HUES48 (cell line): Measurements from ENCODE around the gene PRR14.
"Not testable (repeated sequence)": the region's sequence is repeated elsewhere in the genome, so short reads cannot be mapped to it uniquely, and the experiment has no call there.

Source experiments
- H3K27ac ChIP-seq: one replicate; pipeline ENCODE4 v1.7.0; 2013; ENCODE audit warnings: low read depth, low read length, inconsistent platforms
- H3K27me3 ChIP-seq: 2 replicates; pipeline ENCODE4 v1.6.1; 2013; ENCODE audit warnings: mild to moderate bottlenecking, low read length; ENCODE audit not compliant: control insufficient read depth, insufficient read depth
- H3K36me3 ChIP-seq: 2 replicates; pipeline ENCODE4 v1.6.1; 2013; ENCODE audit warnings: low read length; ENCODE audit not compliant: control insufficient read depth, insufficient read depth
- H3K4me1 ChIP-seq: 2 replicates; pipeline ENCODE4 v1.6.1; 2013; ENCODE audit warnings: mild to moderate bottlenecking, low read length; ENCODE audit not compliant: control insufficient read depth, insufficient read depth
- H3K4me3 ChIP-seq: 2 replicates; pipeline ENCODE4 v1.5.1; 2013; ENCODE audit warnings: mild to moderate bottlenecking, low read depth, low read length
- H3K9ac ChIP-seq: 2 replicates; pipeline ENCODE4 v1.6.1; 2013; ENCODE audit warnings: mild to moderate bottlenecking, low read depth, low read length, moderate library complexity
- H3K9me3 ChIP-seq: 2 replicates; pipeline ENCODE4 v1.6.1; 2013; ENCODE audit warnings: low read length; ENCODE audit not compliant: control insufficient read depth, insufficient read depth

PRR14 gene

DNA sequence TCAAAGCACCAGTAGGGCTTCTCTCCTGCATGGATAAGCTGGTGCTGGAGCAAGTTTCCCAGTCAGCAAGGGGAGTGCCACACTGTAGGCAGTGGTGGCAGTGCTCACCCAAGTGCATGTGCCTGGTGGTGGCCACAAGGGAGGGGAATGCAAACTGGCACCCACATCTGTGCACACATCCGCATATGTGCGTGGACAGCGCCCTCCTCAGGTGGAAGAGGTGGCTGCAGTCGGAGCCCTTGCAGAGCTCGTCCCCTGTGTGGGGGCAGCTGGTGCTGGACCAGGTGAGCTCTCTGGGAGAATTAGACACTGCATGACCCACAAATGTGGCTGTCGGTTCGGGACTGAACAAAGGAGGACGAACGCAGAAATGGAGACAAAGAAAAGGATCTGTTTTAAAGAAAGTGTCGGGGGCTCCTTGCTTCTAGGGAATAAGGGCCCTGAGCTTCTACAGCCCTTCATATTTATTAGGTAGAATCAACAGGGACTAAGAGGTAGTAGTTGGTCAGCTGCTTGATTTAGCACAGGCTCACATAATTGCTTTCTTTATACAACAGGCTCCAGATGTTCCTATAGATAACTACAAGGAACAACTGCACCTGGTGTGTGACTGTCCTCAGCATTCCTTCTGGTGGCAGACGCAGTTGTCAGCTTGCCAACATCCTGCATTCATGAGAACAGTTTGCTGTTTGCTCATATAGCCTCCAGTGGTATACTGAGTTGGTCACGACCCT lies 35.2 kb upstream of the PRR14 start:
- Histone ChIP-seq H3K36me3 (no peaks in the 10 kb centered on the region), H3K27ac (no peak overlapping the region), H3K4me1 (no peaks in the 10 kb centered on the region), H3K9me3 (no peaks in the 10 kb centered on the region), H3K27me3 (no peaks in the 10 kb centered on the region; the same call in 1 of the 2 replicates), H3K4me3 (no peak overlapping the region), H3K9ac (no peak overlapping the region)

DNA sequence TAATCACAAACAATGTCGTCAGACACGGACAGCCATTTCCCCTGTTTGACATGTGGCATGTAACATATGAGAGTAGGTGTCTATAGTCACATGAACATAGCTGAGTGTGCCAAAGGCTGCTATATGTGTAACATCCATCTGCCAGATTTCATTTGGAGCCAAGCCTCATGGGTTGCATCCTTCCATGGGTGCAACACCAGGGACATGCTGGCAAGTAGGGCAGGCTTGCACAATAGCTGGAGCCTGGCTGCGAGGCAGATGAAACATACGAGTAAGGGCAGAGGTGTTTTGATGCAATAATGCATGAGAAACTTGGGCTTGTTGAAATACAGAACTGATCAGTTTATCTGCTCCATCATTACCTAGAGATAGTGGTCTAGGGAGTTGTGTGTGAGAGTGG lies 31.6 kb upstream of the PRR14 start:
- Histone ChIP-seq H3K27me3 (no peaks in the 10 kb centered on the region; the same call in 1 of the 2 replicates), H3K9me3 (no peaks in the 10 kb centered on the region), H3K4me3 (no peak overlapping the region), H3K4me1 (no peaks in the 10 kb centered on the region), H3K27ac (no peak overlapping the region), H3K9ac (no peak overlapping the region), H3K36me3 (no peaks in the 10 kb centered on the region)

DNA sequence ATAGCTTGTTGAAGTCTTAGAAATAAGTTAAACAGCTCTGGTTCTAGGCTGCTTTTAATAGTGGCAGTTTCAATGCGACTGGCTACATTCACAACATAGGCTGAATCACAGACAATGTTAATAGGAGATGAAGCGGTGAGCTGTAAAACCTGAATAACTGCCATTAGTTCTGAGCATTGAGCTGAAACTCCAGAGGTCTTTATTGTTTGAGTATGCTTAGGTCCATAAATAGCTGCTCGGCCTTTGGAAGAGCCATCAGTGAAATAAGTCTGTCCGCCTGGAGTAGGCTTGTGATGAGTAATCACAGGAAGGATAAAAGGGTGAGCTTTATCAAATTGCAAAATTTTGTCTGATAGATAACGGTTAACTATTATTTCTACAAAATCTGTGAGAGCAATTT lies 31.1 kb upstream of the PRR14 start:
- Histone ChIP-seq H3K4me3 (no peak overlapping the region), H3K36me3 (no peaks in the 10 kb centered on the region), H3K27me3 (no peaks in the 10 kb centered on the region; the same call in 1 of the 2 replicates), H3K4me1 (no peaks in the 10 kb centered on the region), H3K9me3 (no peaks in the 10 kb centered on the region), H3K9ac (no peak overlapping the region), H3K27ac (no peak overlapping the region)

DNA sequence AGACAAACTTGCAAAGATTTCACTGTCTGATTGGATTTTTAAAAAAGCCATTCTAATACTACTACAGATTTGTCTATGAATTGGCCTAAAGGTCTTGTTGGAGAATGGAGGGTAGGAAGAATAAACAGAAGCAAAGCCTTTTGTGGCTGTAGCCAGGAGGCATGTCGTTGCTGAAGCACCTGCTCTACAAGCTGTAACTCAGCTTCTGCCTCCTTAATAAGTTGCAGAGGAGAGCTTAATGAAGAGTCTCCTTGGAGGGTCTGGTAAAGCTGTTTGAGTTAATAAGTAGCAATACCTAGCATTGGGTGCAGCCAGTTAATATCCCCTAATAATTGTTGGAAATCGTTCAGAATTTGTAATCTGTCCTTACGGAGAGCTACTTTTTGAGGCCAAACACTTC lies 30.6 kb upstream of the PRR14 start:
- no peaks in the 10 kb centered on the region; the same call in 1 of the 2 replicates for H3K27me3 ChIP-seq
- no peak overlapping the region for H3K4me3 ChIP-seq
- no peaks in the 10 kb centered on the region for H3K4me1 ChIP-seq
- no peak overlapping the region for H3K27ac ChIP-seq
- H3K9ac ChIP-seq = no peak overlapping the region
- no peaks in the 10 kb centered on the region for H3K36me3 ChIP-seq
- H3K9me3 ChIP-seq = no peaks in the 10 kb centered on the region

DNA sequence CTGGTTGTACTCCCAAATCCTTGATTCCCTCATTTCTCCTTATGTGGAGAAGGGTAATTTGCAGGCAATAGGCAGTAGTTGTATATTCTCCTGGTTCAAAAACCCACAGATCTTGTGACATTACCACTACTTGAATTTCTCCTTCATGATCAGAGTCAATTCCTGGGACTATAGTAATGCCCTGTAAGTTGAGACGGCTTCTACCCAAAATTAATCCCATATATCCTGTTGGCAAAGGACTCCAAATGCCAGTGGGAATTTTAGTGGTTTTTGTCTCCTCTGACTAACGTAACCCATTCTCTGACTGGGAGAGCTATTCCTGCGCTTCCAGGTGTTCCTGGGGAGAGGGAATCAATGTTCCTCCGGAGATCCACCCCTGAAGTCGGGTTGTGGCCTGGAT lies 29.0 kb upstream of the PRR14 start:
- Histone ChIP-seq H3K9me3 (no peaks in the 10 kb centered on the region), H3K4me1 (no peaks in the 10 kb centered on the region), H3K36me3 (no peaks in the 10 kb centered on the region), H3K9ac (no peak overlapping the region), H3K4me3 (no peak overlapping the region), H3K27ac (no peak overlapping the region), H3K27me3 (no peaks in the 10 kb centered on the region; the same call in 1 of the 2 replicates)

DNA sequence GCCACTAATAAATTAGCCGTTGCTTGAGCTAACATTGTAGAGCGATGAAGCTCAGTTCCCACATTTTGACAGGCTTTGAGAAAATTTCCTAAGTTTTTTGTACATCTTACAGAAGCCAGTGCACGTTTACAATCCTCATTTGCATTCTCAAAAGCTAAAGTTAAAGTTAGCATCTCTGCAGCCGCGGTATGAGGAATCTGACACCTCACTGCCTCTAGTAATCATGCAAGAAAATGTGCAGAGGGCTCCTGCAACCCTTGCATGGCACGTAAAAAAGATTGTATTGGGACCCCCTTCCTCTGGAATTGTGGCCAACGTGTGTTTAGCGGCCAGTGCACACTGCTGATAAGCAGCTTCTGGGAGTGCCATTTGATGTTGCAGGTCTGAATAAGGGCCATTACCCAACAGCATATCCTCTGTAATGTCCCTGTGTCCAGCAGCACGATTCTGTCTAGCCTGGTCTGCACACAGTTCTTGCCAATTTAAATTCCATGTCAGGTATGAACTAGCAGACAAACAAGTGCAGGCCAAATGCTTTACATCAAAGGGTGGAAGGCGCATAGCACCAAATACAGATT lies 28.2 kb upstream of the PRR14 start:
- no peak overlapping the region for H3K9ac ChIP-seq
- no peak overlapping the region for H3K4me3 ChIP-seq
- H3K9me3 ChIP-seq = no peaks in the 10 kb centered on the region
- H3K36me3 ChIP-seq = no peaks in the 10 kb centered on the region
- H3K4me1 ChIP-seq = no peaks in the 10 kb centered on the region
- no peaks in the 10 kb centered on the region; the same call in 1 of the 2 replicates for H3K27me3 ChIP-seq
- H3K27ac ChIP-seq = no peak overlapping the region

DNA sequence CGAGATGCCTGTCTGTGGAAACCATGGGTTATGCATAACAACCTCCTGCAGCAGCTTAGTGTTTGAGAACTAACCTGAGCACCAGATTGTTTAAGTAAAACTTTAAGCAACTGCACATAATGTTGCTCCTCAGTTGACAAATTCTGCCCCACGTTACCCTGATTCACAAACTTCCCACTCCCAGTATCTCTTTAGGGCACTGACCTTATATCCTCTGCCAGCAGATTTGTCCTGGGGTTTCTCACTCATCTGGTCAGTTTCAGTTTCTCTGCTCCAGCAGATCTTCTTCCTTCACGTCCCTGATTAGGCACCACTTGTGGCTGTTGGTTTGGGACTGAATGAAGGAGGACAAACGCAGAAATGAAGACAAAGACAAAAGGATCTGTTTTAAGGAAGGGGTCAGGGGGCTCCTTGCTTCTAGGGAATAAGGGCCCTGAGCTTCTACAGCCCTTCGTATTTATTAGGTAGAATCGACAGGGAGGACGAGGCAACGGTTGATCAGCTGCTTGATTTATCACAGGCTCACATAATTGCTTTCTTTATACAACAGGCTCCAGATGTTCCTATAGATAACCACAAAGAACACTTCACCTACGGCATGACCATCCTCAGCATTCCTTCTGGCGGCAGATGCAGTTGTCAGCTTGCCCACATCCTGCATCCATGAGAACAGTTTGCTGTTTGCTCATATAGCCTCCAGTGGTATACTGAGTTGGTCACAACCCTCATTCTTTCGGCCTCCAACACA lies 27.1 kb upstream of the PRR14 start:
- Histone ChIP-seq H3K4me1 (no peaks in the 10 kb centered on the region), H3K9me3 (no peaks in the 10 kb centered on the region), H3K36me3 (no peaks in the 10 kb centered on the region), H3K4me3 (no peak overlapping the region), H3K9ac (no peak overlapping the region), H3K27me3 (no peaks in the 10 kb centered on the region; the same call in 1 of the 2 replicates), H3K27ac (no peak overlapping the region)

DNA sequence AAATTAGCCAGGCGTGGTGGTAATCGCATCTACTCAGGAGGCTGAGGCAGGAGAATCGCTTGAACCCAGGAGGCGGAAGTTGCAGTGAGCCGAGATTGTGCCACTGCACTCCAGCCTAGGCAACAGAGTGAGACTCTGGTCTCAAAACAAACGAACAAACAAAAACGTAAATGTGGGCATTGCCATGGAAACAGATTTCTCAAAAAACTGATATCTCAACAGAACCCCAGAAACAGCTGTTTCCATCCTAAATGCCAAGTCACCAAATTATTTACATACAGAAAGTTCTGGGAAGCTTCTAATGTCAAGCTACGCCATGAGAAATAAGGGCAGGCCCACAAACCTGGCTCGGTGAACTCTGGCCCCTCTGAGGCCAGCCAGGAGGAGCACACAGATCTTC lies 24.5 kb upstream of the PRR14 start:
- Histone ChIP-seq H3K4me1 (no peaks in the 10 kb centered on the region), H3K9me3 (no peaks in the 10 kb centered on the region), H3K27me3 (no peaks in the 10 kb centered on the region), H3K36me3 (no peaks in the 10 kb centered on the region), H3K27ac (no peak overlapping the region), H3K9ac (no peak overlapping the region), H3K4me3 (no peak overlapping the region)

DNA sequence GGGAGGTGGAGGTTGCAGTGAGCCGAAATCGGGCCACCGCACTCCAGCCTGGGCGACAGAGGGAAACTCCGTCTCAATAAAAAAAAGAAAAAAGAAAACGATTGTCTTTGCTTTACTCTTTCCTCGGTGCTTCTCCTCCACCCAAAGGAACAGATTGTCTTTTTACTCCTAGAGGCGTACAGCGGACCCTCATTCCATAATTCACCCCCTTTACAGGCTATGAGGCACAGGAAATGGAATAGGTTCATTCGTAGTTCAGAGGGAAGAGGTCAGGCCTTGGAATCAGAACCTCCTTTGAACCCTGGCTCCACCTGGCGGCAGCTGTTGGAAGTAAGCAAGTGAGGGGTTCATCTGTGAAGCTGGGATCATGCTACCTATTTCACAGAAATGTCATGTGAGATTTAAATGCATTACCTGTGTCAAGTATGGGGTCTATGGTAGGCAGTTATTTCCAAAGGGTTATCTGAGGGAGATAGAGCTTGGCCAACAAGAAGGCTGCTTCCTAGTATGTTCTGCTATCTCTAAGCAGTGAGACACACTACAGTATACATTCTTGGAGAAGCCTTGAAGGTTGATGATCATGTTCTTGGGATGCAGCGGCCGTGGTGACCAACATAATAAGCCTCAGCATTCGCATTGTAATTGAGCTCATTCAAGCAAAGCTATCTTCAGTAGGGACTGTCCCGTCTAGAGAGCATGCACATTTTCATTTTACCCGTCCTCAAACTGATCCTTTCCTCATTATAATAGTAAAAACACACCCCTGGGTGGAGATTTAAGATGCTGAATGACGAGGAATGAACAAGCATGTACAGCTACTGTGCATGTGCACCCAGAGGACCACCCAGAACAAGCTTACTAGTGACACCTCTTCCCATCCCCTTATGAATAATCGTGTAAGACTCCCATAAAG lies 21.9 kb upstream of the PRR14 start:
- Histone ChIP-seq H3K27ac (no peak overlapping the region), H3K9ac (no peak overlapping the region), H3K36me3 (no peaks in the 10 kb centered on the region)

DNA sequence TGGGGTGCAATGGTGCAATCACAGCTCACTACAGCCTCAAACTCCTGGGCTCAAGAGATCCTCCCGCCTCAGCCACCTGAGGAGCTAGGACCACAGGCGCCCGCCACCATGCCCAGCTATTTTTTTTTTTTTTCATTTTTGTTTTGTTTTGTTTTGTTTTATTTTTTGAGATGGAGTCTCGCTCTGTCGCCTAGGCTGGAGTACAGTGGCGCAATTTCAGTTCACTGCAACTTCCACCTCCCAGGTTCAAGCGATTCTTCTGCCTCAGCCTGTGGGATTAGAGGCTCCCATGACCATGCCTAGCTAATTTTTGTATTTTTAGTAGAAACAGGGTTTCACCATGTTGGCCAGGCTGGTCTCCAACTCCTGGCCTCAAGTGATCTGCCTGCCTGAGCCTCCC lies 18.3 kb upstream of the PRR14 start:
- not testable (repeated sequence) for H3K36me3 ChIP-seq, H3K4me1 ChIP-seq, H3K27me3 ChIP-seq, H3K4me3 ChIP-seq, H3K27ac ChIP-seq, H3K9me3 ChIP-seq, H3K9ac ChIP-seq

More for the DNA sequence above, 21.9 kb upstream of the PRR14 start:
- H3K4me1 ChIP-seq = no peaks in the 10 kb centered on the region
- no peaks in the 10 kb centered on the region for H3K27me3 ChIP-seq
- no peak overlapping the region for H3K4me3 ChIP-seq
- no peaks in the 10 kb centered on the region for H3K9me3 ChIP-seq
